Panc1 (cell line): ENCODE measurements around the gene POU3F1.

ENCODE experiments used
- CTCF ChIP-seq: fragments of 450-650 bp; IDR thresholded peaks from 2 replicates; pipeline ENCODE4 v1.5.1; 2017; ENCODE audit warnings: mild to moderate bottlenecking
- REST ChIP-seq, 2 experiments: IDR thresholded peaks; 2 replicates each; pipeline ENCODE4 v1.6.1; 2011 to 2012; ENCODE audit warnings: low read depth in 2 of 2, control low read depth in 1 of 2, low read length in 1 of 2, mild to moderate bottlenecking in 1 of 2, moderate library complexity in 1 of 2; ENCODE audit not compliant: insufficient read depth in 1 of 2

GRCh38 chr1:38064197-38064903 is 17.8 kb upstream of the POU3F1 start:
- TF ChIP-seq REST (IDR thresholded peaks at IDR 0.05; ENCODE audit: insufficient read depth in 1 of 2, low read depth in 2 of 2, low read length in 1 of 2) = no peak
- TF ChIP-seq CTCF = no peak
